ENCODE results near the gene CMTM4.

DNA sequence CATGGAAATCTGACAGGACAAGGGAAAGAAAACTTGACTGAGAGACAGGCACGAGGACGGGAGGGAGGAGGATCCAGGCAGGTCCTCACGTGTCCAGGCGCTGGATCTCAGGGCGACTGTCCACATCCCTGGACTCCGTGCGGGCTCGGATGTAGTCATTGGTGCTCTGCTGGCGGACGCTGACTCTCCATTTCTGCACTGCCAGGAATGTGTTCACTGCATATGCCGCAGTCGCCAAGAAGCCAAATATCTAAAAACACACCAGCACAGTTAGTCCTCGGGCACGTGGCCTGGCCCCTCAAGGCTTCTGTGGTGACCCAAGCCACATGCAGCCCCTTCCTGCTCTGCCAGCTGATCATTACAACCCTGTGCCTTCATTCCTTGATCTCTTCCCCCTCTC, 74.6 kb downstream of the CMTM4 start:
- no peak for TF ChIP-seq POLR2A (IDR thresholded peaks at IDR 0.05)
- TF ChIP-seq, protein P1, sequence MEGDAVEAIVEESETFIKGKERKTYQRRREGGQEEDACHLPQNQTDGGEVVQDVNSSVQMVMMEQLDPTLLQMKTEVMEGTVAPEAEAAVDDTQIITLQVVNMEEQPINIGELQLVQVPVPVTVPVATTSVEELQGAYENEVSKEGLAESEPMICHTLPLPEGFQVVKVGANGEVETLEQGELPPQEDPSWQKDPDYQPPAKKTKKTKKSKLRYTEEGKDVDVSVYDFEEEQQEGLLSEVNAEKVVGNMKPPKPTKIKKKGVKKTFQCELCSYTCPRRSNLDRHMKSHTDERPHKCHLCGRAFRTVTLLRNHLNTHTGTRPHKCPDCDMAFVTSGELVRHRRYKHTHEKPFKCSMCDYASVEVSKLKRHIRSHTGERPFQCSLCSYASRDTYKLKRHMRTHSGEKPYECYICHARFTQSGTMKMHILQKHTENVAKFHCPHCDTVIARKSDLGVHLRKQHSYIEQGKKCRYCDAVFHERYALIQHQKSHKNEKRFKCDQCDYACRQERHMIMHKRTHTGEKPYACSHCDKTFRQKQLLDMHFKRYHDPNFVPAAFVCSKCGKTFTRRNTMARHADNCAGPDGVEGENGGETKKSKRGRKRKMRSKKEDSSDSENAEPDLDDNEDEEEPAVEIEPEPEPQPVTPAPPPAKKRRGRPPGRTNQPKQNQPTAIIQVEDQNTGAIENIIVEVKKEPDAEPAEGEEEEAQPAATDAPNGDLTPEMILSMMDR (IDR thresholded peaks at IDR 0.05), result no peak
